CD14-positive monocyte (primary cell): ENCODE data around the gene CLCN5. TPM values are rescaled to one million over a fixed set of nuclear protein-coding genes. Genes with fewer than 3 reads are reported as not detected.

Source experiments
- DNase-seq, 3 donors: peaks; one replicate each; pipeline ENCODE4 v3.0.0-alpha.2; 2011 to 2022
- H2AFZ ChIP-seq: 2 replicates; pipeline ENCODE4 v1.6.0; 2012; ENCODE audit warnings: mild to moderate bottlenecking, low read depth, low read length, inconsistent platforms; ENCODE audit not compliant: insufficient read depth, poor library complexity, severe bottlenecking
- H3K27ac ChIP-seq, 2 donors: 1 replicate in 1 of 2; 2 replicates in 1 of 2; pipeline ENCODE4 v1.5.1; 2012 to 2013; ENCODE audit warnings: low read length in 2 of 2, control low read depth in 1 of 2, inconsistent platforms in 1 of 2, low read depth in 1 of 2, mild to moderate bottlenecking in 1 of 2
- H3K27me3 ChIP-seq, 2 donors: one replicate each; pipeline versions ENCODE4 v1.6.0 to v1.6.1; 2011 to 2013; ENCODE audit warnings: low read length in 2 of 2; ENCODE audit not compliant: control insufficient read depth in 2 of 2, insufficient read depth in 2 of 2
- H3K36me3 ChIP-seq, 2 donors: replicated peaks in 1 of 2; 1 replicate in 1 of 2; 2 replicates in 1 of 2; pipeline versions ENCODE4 v1.5.1 to v1.6.1; 2012 to 2013; ENCODE audit warnings: low read length in 2 of 2, control low read depth in 1 of 2, inconsistent platforms in 1 of 2, mild to moderate bottlenecking in 1 of 2; ENCODE audit not compliant: insufficient read depth in 2 of 2, control insufficient read depth in 1 of 2
- H3K4me1 ChIP-seq, 2 donors: 1 replicate in 1 of 2; 2 replicates in 1 of 2; pipeline versions ENCODE4 v1.5.1 to v1.6.1; 2012 to 2013; ENCODE audit warnings: low read length in 2 of 2, control low read depth in 1 of 2, inconsistent platforms in 1 of 2, mild to moderate bottlenecking in 1 of 2, moderate library complexity in 1 of 2; ENCODE audit not compliant: insufficient read depth in 2 of 2, control insufficient read depth in 1 of 2
- H3K4me2 ChIP-seq: replicated peaks from 2 replicates; pipeline ENCODE3; 2012; ENCODE audit warnings: low read length, moderate library complexity, mild to moderate bottlenecking; ENCODE audit not compliant: poor library complexity, severe bottlenecking; ENCODE audit errors: extremely low read depth
- H3K4me3 ChIP-seq, 3 experiments: fragments of 200-600 bp in 1 of 3; sonication (generic) in 1 of 3; replicated peaks in 1 of 3; 1 replicate in 2 of 3; 2 replicates in 1 of 3; pipeline ENCODE4 v1.5.1; 2011 to 2013; ENCODE audit warnings: low read length in 3 of 3, mild to moderate bottlenecking in 3 of 3, control low read depth in 2 of 3, low read depth in 2 of 3, inconsistent platforms in 1 of 3, moderate library complexity in 1 of 3
- H3K79me2 ChIP-seq: 2 replicates; pipeline ENCODE4 v1.6.0; 2012; ENCODE audit warnings: mild to moderate bottlenecking, control low read depth, inconsistent platforms, low read length, moderate library complexity; ENCODE audit not compliant: insufficient read depth
- H3K9ac ChIP-seq: 2 replicates; pipeline ENCODE4 v1.6.0; 2017; ENCODE audit warnings: low read length, mild to moderate bottlenecking; ENCODE audit not compliant: insufficient read depth, poor library complexity, severe bottlenecking
- H3K9me3 ChIP-seq, 2 donors: replicated peaks in 1 of 2; 1 replicate in 1 of 2; 2 replicates in 1 of 2; pipeline versions ENCODE4 v1.5.1 to v1.6.1; 2012 to 2013; ENCODE audit warnings: low read length in 2 of 2, control low read depth in 1 of 2; ENCODE audit not compliant: control insufficient read depth in 1 of 2, insufficient read depth in 1 of 2
- H4K20me1 ChIP-seq: 2 replicates; pipeline ENCODE4 v1.6.0; 2012; ENCODE audit warnings: mild to moderate bottlenecking, low read length, control low read depth, moderate library complexity; ENCODE audit not compliant: insufficient read depth
- H3K27ac Mint-ChIP-seq, 7 donors: one replicate each; pipeline ENCODE4 v1.8.0; 2020; ENCODE audit warnings: mild to moderate bottlenecking in 7 of 7, mixed read lengths in 7 of 7, moderate library complexity in 6 of 7, inconsistent platforms in 2 of 7
- H3K27me3 Mint-ChIP-seq, 3 donors: one replicate each; pipeline ENCODE4 v1.8.0; 2021 to 2022; ENCODE audit warnings: low read depth in 3 of 3, mild to moderate bottlenecking in 3 of 3, mixed read lengths in 3 of 3, moderate library complexity in 3 of 3, inconsistent platforms in 1 of 3
- H3K36me3 Mint-ChIP-seq, 2 donors: one replicate each; pipeline ENCODE4 v1.8.0; 2020; ENCODE audit warnings: mixed read lengths in 2 of 2, inconsistent platforms in 1 of 2, mild to moderate bottlenecking in 1 of 2
- H3K4me1 Mint-ChIP-seq: one replicate; pipeline ENCODE4 v1.8.0; 2020; ENCODE audit warnings: mild to moderate bottlenecking, mixed read lengths
- H3K4me3 Mint-ChIP-seq, 2 donors: one replicate each; pipeline ENCODE4 v1.8.0; 2020; ENCODE audit warnings: mild to moderate bottlenecking in 2 of 2, mixed read lengths in 2 of 2, moderate library complexity in 1 of 2
- H3K9me3 Mint-ChIP-seq, 7 donors: one replicate each; pipeline ENCODE4 v1.8.0; 2020 to 2022; ENCODE audit warnings: mixed read lengths in 7 of 7, mild to moderate bottlenecking in 6 of 7, moderate library complexity in 6 of 7, inconsistent platforms in 2 of 7
- WGBS: methylation state at CpG from one replicate; pipeline ENCODE4 v1.1.5; 2013; ENCODE audit warnings: missing lambda C conversion rate; ENCODE audit not compliant: insufficient coverage; 5-methylcytosine and 5-hydroxymethylcytosine counted together
- intact Hi-C, 2 donors: fragments of 100-400 bp; cut with micrococcal nuclease; formaldehyde crosslinking; loops; one replicate each; pipeline versions ENCODE4 v1.15.0 to v1.15.1; 2023
- polyA plus RNA-seq, 3 donors: library from polyadenylated mRNA; depleted of rRNA in 1 of 3; unstranded in 2 of 3; stranded (reverse) in 1 of 3; fragments of 300-500 nt in 2 of 3; fragments of >200 nt in 1 of 3; fragmentation: Illumina TruSeq in 2 of 3; gene quantifications; 1 replicate in 2 of 3; 2 replicates in 1 of 3; pipeline ENCODE4 v1.2.3, GENCODE V29; 2012 to 2021
- TF ChIP-seq, protein P1 (sequence below): fragments of 200-600 bp; IDR thresholded peaks from one replicate; pipeline ENCODE4 v1.8.0; 2022; ENCODE audit warnings: antibody characterized with exemption, mild to moderate bottlenecking

CLCN5 gene
- polyA plus RNA-seq, 3 donors: 4.1 to 4.2 (median 4.1) TPM

DNA sequence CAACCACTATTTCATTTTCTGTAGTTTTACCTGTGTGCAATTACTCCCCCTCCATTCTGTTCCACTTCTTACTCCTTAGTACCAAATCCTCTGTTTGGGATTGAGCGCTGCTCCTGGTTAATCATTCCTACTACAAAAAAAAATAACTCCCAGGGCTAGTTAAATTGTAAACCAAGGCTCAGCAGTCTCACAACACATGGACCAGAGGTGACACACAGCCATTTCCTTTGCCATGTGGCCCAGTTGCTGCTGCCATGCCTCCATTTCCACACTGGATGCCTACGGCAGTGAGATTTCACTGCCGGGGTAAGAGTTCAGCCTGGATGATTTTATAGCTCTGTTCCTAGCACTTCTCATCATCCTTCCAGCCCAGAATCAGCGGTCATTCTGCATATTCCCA lies 171.2 kb downstream of the CLCN5 start:
- no peaks in the 10 kb centered on the region for H3K27me3 ChIP-seq
- no peak overlapping the region for H3K4me3 ChIP-seq
- H3K4me3 Mint-ChIP-seq: no peak overlapping the region
- H3K27ac Mint-ChIP-seq: no peak overlapping the region
- no peaks in the 10 kb centered on the region for H4K20me1 ChIP-seq
- H3K4me2 ChIP-seq: no peak overlapping the region
- peaks cover 14 to 43% of the 10 kb centered on the region in 2 donors for H3K36me3 ChIP-seq
- no peaks in the 10 kb centered on the region for H3K9me3 Mint-ChIP-seq
- H3K4me1 Mint-ChIP-seq: no peaks in the 10 kb centered on the region
- no peaks in the 10 kb centered on the region for H3K4me1 ChIP-seq
- peaks cover 0 to 10% (median 0%) of the 10 kb centered on the region in 3 donors for H3K27me3 Mint-ChIP-seq
- TF ChIP-seq, protein P1, sequence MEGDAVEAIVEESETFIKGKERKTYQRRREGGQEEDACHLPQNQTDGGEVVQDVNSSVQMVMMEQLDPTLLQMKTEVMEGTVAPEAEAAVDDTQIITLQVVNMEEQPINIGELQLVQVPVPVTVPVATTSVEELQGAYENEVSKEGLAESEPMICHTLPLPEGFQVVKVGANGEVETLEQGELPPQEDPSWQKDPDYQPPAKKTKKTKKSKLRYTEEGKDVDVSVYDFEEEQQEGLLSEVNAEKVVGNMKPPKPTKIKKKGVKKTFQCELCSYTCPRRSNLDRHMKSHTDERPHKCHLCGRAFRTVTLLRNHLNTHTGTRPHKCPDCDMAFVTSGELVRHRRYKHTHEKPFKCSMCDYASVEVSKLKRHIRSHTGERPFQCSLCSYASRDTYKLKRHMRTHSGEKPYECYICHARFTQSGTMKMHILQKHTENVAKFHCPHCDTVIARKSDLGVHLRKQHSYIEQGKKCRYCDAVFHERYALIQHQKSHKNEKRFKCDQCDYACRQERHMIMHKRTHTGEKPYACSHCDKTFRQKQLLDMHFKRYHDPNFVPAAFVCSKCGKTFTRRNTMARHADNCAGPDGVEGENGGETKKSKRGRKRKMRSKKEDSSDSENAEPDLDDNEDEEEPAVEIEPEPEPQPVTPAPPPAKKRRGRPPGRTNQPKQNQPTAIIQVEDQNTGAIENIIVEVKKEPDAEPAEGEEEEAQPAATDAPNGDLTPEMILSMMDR: no peak
- H3K79me2 ChIP-seq: no peaks in the 10 kb centered on the region
- no peak overlapping the region for H2AFZ ChIP-seq
- WGBS: 100% methylated on average over 3 of the region's 4 CpGs
- intact Hi-C loops: no loop called here
- no peak overlapping the region for H3K27ac ChIP-seq
- peaks cover 30 to 32% of the 10 kb centered on the region in 2 donors for H3K36me3 Mint-ChIP-seq
- DNase-seq: no peak
- H3K9ac ChIP-seq: no peak overlapping the region
- H3K9me3 ChIP-seq: no peaks in the 10 kb centered on the region

DNA sequence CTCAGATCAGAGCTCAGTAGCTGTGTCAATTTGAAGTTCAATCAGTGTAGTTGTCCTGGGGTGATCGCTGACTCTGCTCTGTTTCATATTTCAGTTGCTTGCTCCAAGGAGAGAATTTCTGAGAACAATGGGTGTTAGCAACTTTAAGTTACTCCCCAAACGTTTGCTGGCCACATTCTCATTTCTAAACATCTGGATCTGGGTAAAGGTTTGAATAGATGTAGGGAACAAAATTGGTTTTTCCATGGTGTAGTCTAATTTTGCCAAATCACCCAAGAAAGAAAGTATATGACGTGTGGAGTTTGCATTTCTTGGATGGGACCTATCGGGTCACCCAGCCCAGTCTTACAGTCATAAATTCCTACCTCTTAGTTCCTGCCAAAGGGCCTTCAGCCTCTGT lies 174.7 kb downstream of the CLCN5 start:
- TF ChIP-seq, protein P1: no peak
- peaks cover 0 to 8% (median 0%) of the 10 kb centered on the region in 3 donors for H3K27me3 Mint-ChIP-seq
- no peak overlapping the region for H3K4me3 Mint-ChIP-seq
- Histone ChIP-seq H3K4me2 (no peak overlapping the region), H4K20me1 (no peaks in the 10 kb centered on the region), H3K27me3 (no peaks in the 10 kb centered on the region), H3K27ac (no peak overlapping the region), H3K79me2 (no peaks in the 10 kb centered on the region), H3K36me3 (peaks cover 0 to 13% of the 10 kb centered on the region in 2 donors), H3K9me3 (no peaks in the 10 kb centered on the region), H3K9ac (no peak overlapping the region), H2AFZ (no peak overlapping the region), H3K4me1 (no peaks in the 10 kb centered on the region), H3K4me3 (no peak overlapping the region)
- H3K36me3 Mint-ChIP-seq: peaks cover 8 to 12% of the 10 kb centered on the region in 2 donors
- no CpG with 5 or more reads among the region's 4 CpGs for WGBS
- intact Hi-C loops: no loop called here
- H3K9me3 Mint-ChIP-seq: no peaks in the 10 kb centered on the region
- no peak for DNase-seq
- H3K4me1 Mint-ChIP-seq: no peaks in the 10 kb centered on the region
- no peak overlapping the region for H3K27ac Mint-ChIP-seq
